ENCODE data around the gene TEN1.

The TEN1 gene

DNA sequence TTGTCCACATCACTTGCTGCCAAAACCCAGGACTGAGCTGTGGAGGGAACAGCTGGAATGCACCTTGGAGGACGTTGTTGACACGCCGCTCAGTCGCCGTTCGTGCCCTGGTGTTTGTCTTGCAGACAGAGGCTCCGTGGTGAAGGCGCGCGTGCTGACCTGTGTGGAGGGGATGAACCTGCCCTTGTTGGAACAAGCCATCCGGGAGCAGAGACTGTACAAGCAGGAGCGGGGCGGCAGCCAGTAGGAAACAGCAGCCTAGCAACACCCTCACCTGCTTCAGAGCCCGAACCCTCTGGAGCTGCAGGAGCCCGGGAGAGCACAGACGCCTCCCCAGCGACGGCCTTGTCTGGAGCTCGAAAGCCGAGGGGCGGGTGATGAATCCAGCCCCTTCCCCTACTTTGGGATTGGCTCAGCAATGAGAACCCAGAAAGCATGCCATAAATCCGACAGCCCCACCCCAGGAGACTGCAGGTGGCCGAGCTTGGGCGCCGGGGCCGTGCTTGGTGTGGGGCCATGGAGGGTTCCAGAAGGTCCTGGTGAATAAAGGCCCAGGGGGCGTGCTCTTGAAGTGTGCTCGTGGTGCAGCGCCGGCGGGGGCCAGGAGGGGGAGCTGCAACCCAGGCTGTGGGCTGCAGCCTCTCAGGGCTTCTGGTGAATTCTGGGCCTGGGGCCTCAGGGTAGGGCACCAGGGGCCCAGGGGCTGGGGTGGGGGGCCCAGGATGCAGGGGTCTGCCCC, 21.1 kb downstream of the TEN1 start:
- Histone ChIP-seq H3K36me3 (ENCODE audit: control insufficient read depth, insufficient read depth, low read length) (peaks cover 14% of the 10 kb centered on the region), H3K4me1 (ENCODE audit: control insufficient read depth, insufficient read depth, low read length) (no peaks in the 10 kb centered on the region), H3K9ac (ENCODE audit: low read depth, low read length) (no peak overlapping the region), H3K9me3 (ENCODE audit: control insufficient read depth, insufficient read depth, low read length) (no peaks in the 10 kb centered on the region), H3K4me3 (ENCODE audit: low read depth, low read length) (no peak overlapping the region), H3K27me3 (ENCODE audit: control insufficient read depth, insufficient read depth, low read length) (no peaks in the 10 kb centered on the region)

DNA sequence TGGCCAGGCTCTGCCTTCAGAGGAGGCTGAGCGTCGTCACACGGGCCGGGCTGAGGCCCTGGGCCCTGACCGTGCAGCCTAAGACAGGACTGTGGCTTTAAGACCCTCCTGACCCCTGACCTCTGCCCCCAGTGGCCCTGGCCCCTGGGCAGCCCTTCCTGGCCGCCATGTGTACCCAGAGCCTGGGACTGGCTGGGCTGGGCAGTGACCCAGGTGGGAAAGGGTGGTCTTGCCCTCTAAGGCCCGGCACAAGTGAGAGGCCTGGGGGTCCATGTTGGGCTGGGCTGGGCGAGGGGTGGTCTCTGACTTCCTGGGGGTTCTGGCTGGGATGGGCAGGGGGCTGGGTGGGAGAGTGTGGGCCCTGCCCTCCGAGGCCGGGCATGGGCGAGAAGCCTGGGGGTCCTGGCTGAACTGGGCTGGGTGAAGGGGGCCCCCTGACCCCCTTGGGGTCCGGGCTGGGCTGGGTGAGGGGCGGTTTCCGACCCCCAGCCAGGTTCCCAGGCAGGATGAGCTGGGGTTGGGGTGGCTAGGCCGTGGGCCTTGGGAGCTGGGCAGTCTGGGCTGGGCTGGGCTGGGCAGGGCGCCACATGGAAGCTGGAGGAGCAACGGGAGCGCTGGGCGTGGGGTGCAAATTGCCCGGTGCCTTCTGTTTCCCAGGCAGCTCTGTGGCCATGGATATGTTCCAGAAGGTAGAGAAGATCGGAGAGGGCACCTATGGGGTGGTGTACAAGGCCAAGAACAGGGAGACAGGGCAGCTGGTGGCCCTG, 21.9 kb downstream of the TEN1 start, which contains the start of gene CDK3:
TSS of gene CDK3 (plus strand) at position 101 of the 767 bp plus-strand sequence. CDS start at position 672, 571 bp downstream.
- Histone ChIP-seq H3K9me3 (ENCODE audit: control insufficient read depth, insufficient read depth, low read length) (no peaks in the 10 kb centered on the region), H3K4me1 (ENCODE audit: control insufficient read depth, insufficient read depth, low read length) (no peaks in the 10 kb centered on the region), H3K36me3 (ENCODE audit: control insufficient read depth, insufficient read depth, low read length) (peaks cover 14% of the 10 kb centered on the region), H3K27me3 (ENCODE audit: control insufficient read depth, insufficient read depth, low read length) (no peaks in the 10 kb centered on the region), H3K4me3 (ENCODE audit: low read depth, low read length) (no peak within 1 kb of the TSS), H3K9ac (ENCODE audit: low read depth, low read length) (no peak within 1 kb of the TSS)

DNA sequence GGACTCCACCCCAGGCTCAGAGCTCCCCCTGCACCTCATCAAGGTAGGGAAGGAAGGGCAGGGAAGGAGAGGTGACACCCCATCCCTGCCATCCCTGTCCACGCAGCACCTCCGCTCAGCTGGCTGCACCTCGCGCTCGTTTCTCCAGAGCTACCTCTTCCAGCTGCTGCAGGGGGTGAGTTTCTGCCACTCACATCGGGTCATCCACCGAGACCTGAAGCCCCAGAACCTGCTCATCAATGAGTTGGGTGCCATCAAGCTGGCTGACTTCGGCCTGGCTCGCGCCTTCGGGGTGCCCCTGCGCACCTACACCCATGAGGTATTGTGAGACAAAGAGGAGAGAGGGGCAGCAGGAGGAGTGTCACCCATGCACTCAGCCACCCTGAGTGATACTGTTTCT, 23.1 kb downstream of the TEN1 start:
- H3K36me3 ChIP-seq (ENCODE audit: control insufficient read depth, insufficient read depth, low read length): peaks cover 14% of the 10 kb centered on the region
- no peak overlapping the region for H3K9ac ChIP-seq (ENCODE audit: low read depth, low read length)
- no peaks in the 10 kb centered on the region for H3K4me1 ChIP-seq (ENCODE audit: control insufficient read depth, insufficient read depth, low read length)
- no peaks in the 10 kb centered on the region for H3K9me3 ChIP-seq (ENCODE audit: control insufficient read depth, insufficient read depth, low read length)
- no peak overlapping the region for H3K4me3 ChIP-seq (ENCODE audit: low read depth, low read length)
- no peaks in the 10 kb centered on the region for H3K27me3 ChIP-seq (ENCODE audit: control insufficient read depth, insufficient read depth, low read length)

- Histone ChIP-seq H3K4me3 (ENCODE audit: low read depth, low read length) (no peak overlapping the region), H3K9ac (ENCODE audit: low read depth, low read length) (no peak overlapping the region)
These were observed 24.9 kb downstream of the TEN1 start for GRCh38 chr17:76003915-76004314.

GRCh38 chr17:76004750-76005262, 25.8 kb downstream of the TEN1 start:
- H3K36me3 ChIP-seq (ENCODE audit: control insufficient read depth, insufficient read depth, low read length): peaks cover 14% of the 10 kb centered on the region
- no peaks in the 10 kb centered on the region for H3K4me1 ChIP-seq (ENCODE audit: control insufficient read depth, insufficient read depth, low read length)
- no peak overlapping the region for H3K9ac ChIP-seq (ENCODE audit: low read depth, low read length)
- H3K9me3 ChIP-seq (ENCODE audit: control insufficient read depth, insufficient read depth, low read length): no peaks in the 10 kb centered on the region
- no peaks in the 10 kb centered on the region for H3K27me3 ChIP-seq (ENCODE audit: control insufficient read depth, insufficient read depth, low read length)
- no peak overlapping the region for H3K4me3 ChIP-seq (ENCODE audit: low read depth, low read length)

More at GRCh38 chr17:76003915-76004314, 24.9 kb downstream of the TEN1 start:
- H3K4me1 ChIP-seq (ENCODE audit: control insufficient read depth, insufficient read depth, low read length): no peaks in the 10 kb centered on the region
- no peaks in the 10 kb centered on the region for H3K27me3 ChIP-seq (ENCODE audit: control insufficient read depth, insufficient read depth, low read length)
- H3K36me3 ChIP-seq (ENCODE audit: control insufficient read depth, insufficient read depth, low read length): peaks cover 14% of the 10 kb centered on the region
- no peaks in the 10 kb centered on the region for H3K9me3 ChIP-seq (ENCODE audit: control insufficient read depth, insufficient read depth, low read length)

GRCh38 chr17:76005263-76006149, 26.5 kb downstream of the TEN1 start:
- Histone ChIP-seq H3K27me3 (ENCODE audit: control insufficient read depth, insufficient read depth, low read length) (no peaks in the 10 kb centered on the region), H3K9ac (ENCODE audit: low read depth, low read length) (no peak overlapping the region), H3K4me3 (ENCODE audit: low read depth, low read length) (no peak overlapping the region), H3K4me1 (ENCODE audit: control insufficient read depth, insufficient read depth, low read length) (no peaks in the 10 kb centered on the region), H3K9me3 (ENCODE audit: control insufficient read depth, insufficient read depth, low read length) (no peaks in the 10 kb centered on the region), H3K36me3 (ENCODE audit: control insufficient read depth, insufficient read depth, low read length) (peaks cover 14% of the 10 kb centered on the region)

- H3K9me3 ChIP-seq (ENCODE audit: control insufficient read depth, insufficient read depth, low read length): no peaks in the 10 kb centered on the region
- no peak overlapping the region for H3K9ac ChIP-seq (ENCODE audit: low read depth, low read length)
- H3K4me1 ChIP-seq (ENCODE audit: control insufficient read depth, insufficient read depth, low read length): no peaks in the 10 kb centered on the region
- peaks cover 7% of the 10 kb centered on the region for H3K36me3 ChIP-seq (ENCODE audit: control insufficient read depth, insufficient read depth, low read length)
- H3K4me3 ChIP-seq (ENCODE audit: low read depth, low read length): no peak overlapping the region
- H3K27me3 ChIP-seq (ENCODE audit: control insufficient read depth, insufficient read depth, low read length): no peaks in the 10 kb centered on the region
These were observed 28.2 kb downstream of the TEN1 start for GRCh38 chr17:76007131-76007849.

- Histone ChIP-seq H3K36me3 (ENCODE audit: control insufficient read depth, insufficient read depth, low read length) (peaks cover 5% of the 10 kb centered on the region), H3K4me1 (ENCODE audit: control insufficient read depth, insufficient read depth, low read length) (no peaks in the 10 kb centered on the region), H3K9me3 (ENCODE audit: control insufficient read depth, insufficient read depth, low read length) (no peaks in the 10 kb centered on the region), H3K4me3 (ENCODE audit: low read depth, low read length) (no peak overlapping the region), H3K27me3 (ENCODE audit: control insufficient read depth, insufficient read depth, low read length) (no peaks in the 10 kb centered on the region), H3K9ac (ENCODE audit: low read depth, low read length) (no peak overlapping the region)
These were observed 28.8 kb downstream of the TEN1 start for GRCh38 chr17:76007850-76008165.

DNA sequence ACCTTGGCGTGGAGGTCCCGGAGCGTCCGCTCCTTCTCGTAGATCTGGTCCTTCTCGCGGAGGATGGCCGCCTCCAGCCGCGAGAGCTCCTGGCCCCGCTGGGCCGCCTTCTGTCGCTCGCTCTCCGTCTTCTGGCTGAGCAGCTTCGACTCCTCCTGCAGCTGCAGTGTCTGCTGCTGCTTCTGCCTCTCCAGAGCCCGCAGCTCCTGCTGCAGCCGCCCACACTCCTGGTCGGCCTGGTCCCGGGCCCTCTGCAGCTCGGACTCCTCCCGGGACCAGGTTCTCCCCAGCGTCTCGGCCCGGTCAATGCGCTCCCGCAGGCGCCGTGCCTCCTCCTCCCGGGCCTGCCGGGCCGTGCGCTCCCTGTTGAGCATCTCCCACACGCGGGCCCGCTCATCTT, 29.2 kb downstream of the TEN1 start:
- Histone ChIP-seq H3K27me3 (ENCODE audit: control insufficient read depth, insufficient read depth, low read length) (no peaks in the 10 kb centered on the region), H3K4me3 (ENCODE audit: low read depth, low read length) (no peak overlapping the region), H3K4me1 (ENCODE audit: control insufficient read depth, insufficient read depth, low read length) (no peaks in the 10 kb centered on the region), H3K36me3 (ENCODE audit: control insufficient read depth, insufficient read depth, low read length) (peaks cover 5% of the 10 kb centered on the region), H3K9me3 (ENCODE audit: control insufficient read depth, insufficient read depth, low read length) (no peaks in the 10 kb centered on the region), H3K9ac (ENCODE audit: low read depth, low read length) (no peak overlapping the region)

DNA sequence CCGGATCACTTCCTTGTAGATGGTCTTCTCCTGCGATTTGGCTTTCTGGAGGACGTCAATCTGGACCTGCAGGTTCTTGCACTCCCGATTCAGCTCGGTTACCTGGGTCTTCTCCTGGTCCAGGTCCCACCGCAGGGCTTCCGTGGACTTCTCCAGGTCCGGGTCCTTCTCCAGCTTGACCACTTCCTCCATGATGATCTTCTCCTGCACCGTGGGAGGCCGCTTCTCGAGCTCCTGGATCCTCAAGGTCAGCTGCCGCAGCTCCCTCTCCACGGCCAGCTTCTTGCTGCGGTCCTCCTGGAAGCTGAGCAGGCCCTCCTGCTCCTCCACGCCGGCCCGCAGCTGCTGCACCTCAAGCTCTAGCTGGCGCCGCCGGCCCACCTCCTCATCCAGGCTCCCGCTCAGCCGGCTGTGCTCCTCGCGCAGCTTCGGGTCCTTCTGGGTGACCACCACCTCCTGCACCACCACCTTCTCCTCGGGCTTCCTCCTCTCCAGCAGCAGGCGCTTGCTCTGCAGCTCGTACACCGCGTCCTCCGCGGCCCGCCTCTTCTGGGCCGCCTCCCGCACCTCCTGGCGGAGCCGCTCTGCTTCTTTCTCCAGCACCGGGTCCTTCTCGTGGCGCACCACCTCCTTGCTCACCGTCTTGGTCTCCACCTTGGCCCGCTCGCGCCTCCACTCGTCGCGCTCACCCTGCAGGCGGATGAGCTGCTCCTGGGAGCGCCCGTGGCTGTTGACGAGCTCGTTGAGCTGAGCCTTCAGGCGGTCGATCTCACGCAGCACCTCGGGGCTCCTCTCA, 29.8 kb downstream of the TEN1 start:
- H3K4me3 ChIP-seq (ENCODE audit: low read depth, low read length): no peak overlapping the region
- H3K9ac ChIP-seq (ENCODE audit: low read depth, low read length): no peak overlapping the region
- no peaks in the 10 kb centered on the region for H3K27me3 ChIP-seq (ENCODE audit: control insufficient read depth, insufficient read depth, low read length)
- peaks cover 4% of the 10 kb centered on the region for H3K36me3 ChIP-seq (ENCODE audit: control insufficient read depth, insufficient read depth, low read length)
- H3K9me3 ChIP-seq (ENCODE audit: control insufficient read depth, insufficient read depth, low read length): no peaks in the 10 kb centered on the region
- H3K4me1 ChIP-seq (ENCODE audit: control insufficient read depth, insufficient read depth, low read length): no peaks in the 10 kb centered on the region

Data from iPS-15b (cell line).